Coronary artery (tissue), 2 donors: ENCODE data around the gene SH3D19.

ENCODE experiments used
- DNase-seq: peaks from one replicate; pipeline ENCODE4 v3.0.0-alpha.2; 2017; ENCODE audit warnings: low spot score
- H3K27ac ChIP-seq, 2 donors: fragments of 200-600 bp; sonication (generic); one replicate each; pipeline ENCODE4 v1.5.1; 2016 to 2019
- H3K4me3 ChIP-seq: fragments of 200-600 bp; sonication (generic); 2 replicates; pipeline ENCODE4 v1.5.1; 2016; ENCODE audit warnings: mild to moderate bottlenecking, moderate library complexity
- CTCF ChIP-seq: fragments of 200-600 bp; sonication (generic); IDR thresholded peaks from one replicate; pipeline ENCODE4 v1.5.1; 2019; ENCODE audit warnings: antibody characterized with exemption

The SH3D19 gene

GRCh38 chr4:151198748-151199147 lies 126.7 kb downstream of the SH3D19 start:
- no peak overlapping the region for H3K4me3 ChIP-seq
- peak overlapping the region; percentile 23 to 78 for H3K27ac ChIP-seq
- no peak for TF ChIP-seq CTCF
- no peak for DNase-seq

GRCh38 chr4:151197247-151197646 lies 128.2 kb downstream of the SH3D19 start:
- H3K27ac ChIP-seq: peak overlapping the region in 1 of 2 donors; percentile 37
- no peak for TF ChIP-seq CTCF
- H3K4me3 ChIP-seq: peak overlapping the region; percentile 3
- no peak for DNase-seq

GRCh38 chr4:151195801-151196200 lies 129.6 kb downstream of the SH3D19 start:
- Histone ChIP-seq H3K27ac (no peak overlapping the region), H3K4me3 (no peak overlapping the region)
- TF ChIP-seq CTCF: no peak
- no peak for DNase-seq

GRCh38 chr4:151193414-151193813 lies 132.0 kb downstream of the SH3D19 start:
- DNase-seq: no peak
- TF ChIP-seq CTCF: no peak
- Histone ChIP-seq H3K27ac (no peak overlapping the region), H3K4me3 (no peak overlapping the region)

GRCh38 chr4:151192556-151193235 lies 132.7 kb downstream of the SH3D19 start:
- Histone ChIP-seq H3K27ac (no peak overlapping the region), H3K4me3 (no peak overlapping the region)
- no peak for DNase-seq
- no peak for TF ChIP-seq CTCF

GRCh38 chr4:151184523-151185458 lies 140.6 kb downstream of the SH3D19 start:
- Histone ChIP-seq H3K4me3 (no peak overlapping the region), H3K27ac (no peak overlapping the region)
- TF ChIP-seq CTCF: no peak
- no peak for DNase-seq
